HG03039 (cell line): ENCODE data around the gene TRIP4.
"Not testable (repeated sequence)": the region's sequence is repeated elsewhere in the genome, so short reads cannot be mapped to it uniquely, and the experiment has no call there.

Experiments
- ATAC-seq: cut with Tn5 transposase; IDR thresholded peaks from one replicate; pipeline ENCODE4 v1.9.1; 2021; ENCODE audit warnings: mild to moderate bottlenecking, moderate library complexity; ENCODE audit not compliant: unreplicated experiment

The TRIP4 gene

GRCh38 chr15:64387562-64388168, at the start of gene TRIP4:
Gene TRIP4, plus strand, starts transcription at chr15:64387836. Its CDS starts 28 bp downstream, at chr15:64387864.
- peak; percentile 89 for ATAC-seq

- no peak for ATAC-seq
Measured at GRCh38 chr15:64340355-64340754, 47.3 kb upstream of the TRIP4 start.

GRCh38 chr15:64341961-64342360, 45.7 kb upstream of the TRIP4 start:
- ATAC-seq = no peak

GRCh38 chr15:64343222-64343621, 44.4 kb upstream of the TRIP4 start:
- no peak for ATAC-seq

GRCh38 chr15:64343841-64344240, 43.8 kb upstream of the TRIP4 start:
- no peak for ATAC-seq

GRCh38 chr15:64344651-64345294, 42.9 kb upstream of the TRIP4 start:
- ATAC-seq = no peak

- ATAC-seq = not testable (repeated sequence)
Measured at GRCh38 chr15:64346242-64346641, 41.4 kb upstream of the TRIP4 start.

GRCh38 chr15:64348455-64348854, 39.2 kb upstream of the TRIP4 start:
- ATAC-seq = no peak

- ATAC-seq = no peak
Measured at GRCh38 chr15:64349375-64349774, 38.3 kb upstream of the TRIP4 start.

GRCh38 chr15:64351265-64351664, 36.4 kb upstream of the TRIP4 start:
- ATAC-seq = no peak

GRCh38 chr15:64354688-64355344, 32.8 kb upstream of the TRIP4 start:
- ATAC-seq = no peak

- peak; percentile 14 for ATAC-seq
Measured at GRCh38 chr15:64355348-64355943, 32.2 kb upstream of the TRIP4 start.

GRCh38 chr15:64355944-64356709, 31.5 kb upstream of the TRIP4 start, which contains the start of gene CSNK1G1:
Gene CSNK1G1, minus strand, starts transcription at chr15:64356173. Its CDS starts 55,674 bp downstream, at chr15:64300499.
- ATAC-seq = peak; percentile 94

- ATAC-seq = no peak
Measured at GRCh38 chr15:64356710-64357040, 31.0 kb upstream of the TRIP4 start.

- no peak for ATAC-seq
Measured at GRCh38 chr15:64361259-64361658, 26.4 kb upstream of the TRIP4 start.

GRCh38 chr15:64369078-64369607, 18.5 kb upstream of the TRIP4 start:
- no peak for ATAC-seq

- ATAC-seq = not testable (repeated sequence)
Measured at GRCh38 chr15:64371383-64371782, 16.3 kb upstream of the TRIP4 start.

- no peak for ATAC-seq
Measured at GRCh38 chr15:64373360-64373759, 14.3 kb upstream of the TRIP4 start.

GRCh38 chr15:64379216-64379960, 8.2 kb upstream of the TRIP4 start:
- no peak for ATAC-seq
